ENCODE data around the gene KRT38. TPM values are rescaled to one million over a fixed set of nuclear protein-coding genes. Genes with fewer than 3 reads are reported as not detected.

Gene KRT38
- total RNA-seq, 1 donor from 2014 or later: not detected

DNA sequence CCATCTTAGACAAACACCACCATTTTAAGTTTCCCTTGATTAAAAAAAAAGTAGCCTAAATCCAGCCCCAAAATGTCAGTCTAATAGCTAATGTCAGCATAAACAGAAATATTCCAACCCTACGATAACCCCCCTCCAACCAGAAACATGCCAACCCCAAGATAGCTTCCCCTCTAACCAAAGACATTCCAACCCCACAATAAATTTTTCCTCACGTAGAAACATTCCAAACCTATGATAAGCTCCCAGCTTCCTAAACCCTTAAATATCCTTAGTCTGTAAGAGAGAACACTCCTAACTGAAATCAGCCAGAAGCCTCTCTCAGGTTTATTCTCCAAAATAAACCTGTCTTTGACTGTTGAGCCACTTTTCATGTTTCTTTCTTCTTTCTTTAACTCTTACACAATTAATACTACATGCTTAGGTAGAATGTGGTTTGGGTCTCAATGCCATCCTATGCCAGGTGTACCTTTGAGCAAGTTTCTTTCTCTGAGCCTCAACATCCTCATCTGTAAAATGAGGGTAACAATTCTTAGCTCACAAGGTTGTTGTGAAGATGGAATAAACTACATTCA is 10.5 kb upstream of the KRT38 start:
- no peaks in the 10 kb centered on the region for H3K36me3 ChIP-seq
- H3K27me3 ChIP-seq (ENCODE audit: low read depth): no peaks in the 10 kb centered on the region
- no peak overlapping the region for H3K4me3 ChIP-seq
- TF ChIP-seq, protein P1, sequence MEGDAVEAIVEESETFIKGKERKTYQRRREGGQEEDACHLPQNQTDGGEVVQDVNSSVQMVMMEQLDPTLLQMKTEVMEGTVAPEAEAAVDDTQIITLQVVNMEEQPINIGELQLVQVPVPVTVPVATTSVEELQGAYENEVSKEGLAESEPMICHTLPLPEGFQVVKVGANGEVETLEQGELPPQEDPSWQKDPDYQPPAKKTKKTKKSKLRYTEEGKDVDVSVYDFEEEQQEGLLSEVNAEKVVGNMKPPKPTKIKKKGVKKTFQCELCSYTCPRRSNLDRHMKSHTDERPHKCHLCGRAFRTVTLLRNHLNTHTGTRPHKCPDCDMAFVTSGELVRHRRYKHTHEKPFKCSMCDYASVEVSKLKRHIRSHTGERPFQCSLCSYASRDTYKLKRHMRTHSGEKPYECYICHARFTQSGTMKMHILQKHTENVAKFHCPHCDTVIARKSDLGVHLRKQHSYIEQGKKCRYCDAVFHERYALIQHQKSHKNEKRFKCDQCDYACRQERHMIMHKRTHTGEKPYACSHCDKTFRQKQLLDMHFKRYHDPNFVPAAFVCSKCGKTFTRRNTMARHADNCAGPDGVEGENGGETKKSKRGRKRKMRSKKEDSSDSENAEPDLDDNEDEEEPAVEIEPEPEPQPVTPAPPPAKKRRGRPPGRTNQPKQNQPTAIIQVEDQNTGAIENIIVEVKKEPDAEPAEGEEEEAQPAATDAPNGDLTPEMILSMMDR (IDR thresholded peaks at IDR 0.05): no peak
- intact Hi-C loops (cut with DNase I): no loop called here
- no peak overlapping the region for H3K27ac ChIP-seq
- no peak for DNase-seq
- H3K9me3 ChIP-seq: no peaks in the 10 kb centered on the region
- no peak for ATAC-seq
- no peaks in the 10 kb centered on the region for H3K4me1 ChIP-seq

DNA sequence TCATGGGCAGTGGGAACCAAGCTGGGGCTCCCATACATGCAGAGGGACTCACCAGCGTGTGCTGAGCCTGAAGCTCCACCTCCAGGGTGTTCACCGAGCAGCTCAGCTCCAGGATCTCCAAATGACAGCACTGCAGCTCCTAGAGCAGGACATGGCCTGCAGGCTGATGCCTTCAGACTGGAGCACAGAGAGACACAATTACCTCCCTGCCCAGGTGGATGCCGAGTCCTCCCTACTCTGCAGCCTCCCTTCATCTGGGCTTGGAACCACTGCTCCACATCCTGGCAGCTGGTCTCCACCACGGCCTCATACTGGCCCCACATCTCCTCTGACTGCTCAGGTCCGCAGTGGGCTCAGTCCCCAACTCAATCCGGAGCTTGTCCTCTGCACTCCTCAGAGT is 8.2 kb upstream of the KRT38 start:
- H3K4me1 ChIP-seq: no peaks in the 10 kb centered on the region
- no peak overlapping the region for H3K4me3 ChIP-seq
- no peaks in the 10 kb centered on the region for H3K36me3 ChIP-seq
- DNase-seq (no peak), ATAC-seq (no peak)
- no peaks in the 10 kb centered on the region for H3K9me3 ChIP-seq
- no peaks in the 10 kb centered on the region for H3K27me3 ChIP-seq (ENCODE audit: low read depth)
- intact Hi-C loops (cut with DNase I): no loop called here
- TF ChIP-seq, protein P1 (IDR thresholded peaks at IDR 0.05): no peak
- no peak overlapping the region for H3K27ac ChIP-seq

DNA sequence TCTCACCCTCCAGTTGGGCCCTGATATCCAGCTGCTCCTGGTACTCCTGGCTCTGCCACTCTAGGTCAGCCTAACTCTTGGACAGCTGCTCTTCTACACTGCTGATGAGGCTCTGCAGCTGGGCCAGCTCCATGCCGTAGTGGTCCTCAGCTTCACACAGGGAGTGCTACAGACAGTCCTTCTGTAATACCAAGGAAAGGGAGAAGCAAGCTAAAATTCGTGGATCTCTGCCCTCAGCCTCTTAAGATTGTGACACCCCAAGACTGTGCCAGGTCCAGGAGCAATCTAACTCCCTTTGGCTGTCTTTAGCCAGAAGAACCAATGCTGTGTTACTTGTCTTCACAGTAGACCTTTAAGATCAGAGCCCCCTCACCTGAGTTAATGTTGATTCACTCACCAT is 7.7 kb upstream of the KRT38 start:
- DNase-seq (no peak), ATAC-seq (peak in 1 of 2 donors; percentile 40)
- Histone ChIP-seq H3K36me3 (no peaks in the 10 kb centered on the region), H3K4me1 (no peaks in the 10 kb centered on the region), H3K4me3 (no peak overlapping the region), H3K9me3 (no peaks in the 10 kb centered on the region), H3K27ac (no peak overlapping the region), H3K27me3 (ENCODE audit: low read depth) (peaks cover 2% of the 10 kb centered on the region)
- intact Hi-C loops (cut with DNase I): no loop called here
- TF ChIP-seq, protein P1 (IDR thresholded peaks at IDR 0.05): no peak

DNA sequence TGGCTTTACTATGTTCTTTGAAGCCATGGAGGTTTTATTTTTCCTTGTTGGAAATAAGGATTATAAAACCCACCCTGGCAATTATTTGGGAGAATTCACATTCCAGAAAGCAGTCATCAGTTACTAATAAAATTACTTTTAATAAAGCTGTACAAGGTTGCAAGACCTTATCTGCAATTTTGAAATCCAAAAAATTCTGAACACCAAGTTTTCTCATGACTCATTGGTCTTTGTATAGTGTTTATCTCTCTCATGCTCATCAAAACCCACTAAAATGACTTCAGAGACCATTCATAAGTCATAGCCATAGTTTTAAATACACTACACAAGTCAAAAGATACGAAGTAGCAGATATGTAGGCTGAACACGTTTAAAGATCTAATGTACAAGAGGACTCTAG is 6.0 kb upstream of the KRT38 start:
- DNase-seq (no peak), ATAC-seq (no peak)
- Histone ChIP-seq H3K36me3 (no peaks in the 10 kb centered on the region), H3K4me3 (no peak overlapping the region), H3K27ac (no peak overlapping the region), H3K9me3 (no peaks in the 10 kb centered on the region), H3K4me1 (no peaks in the 10 kb centered on the region), H3K27me3 (ENCODE audit: low read depth) (peaks cover 6% of the 10 kb centered on the region)
- intact Hi-C loops (cut with DNase I): no loop called here
- TF ChIP-seq, protein P1 (IDR thresholded peaks at IDR 0.05): no peak

DNA sequence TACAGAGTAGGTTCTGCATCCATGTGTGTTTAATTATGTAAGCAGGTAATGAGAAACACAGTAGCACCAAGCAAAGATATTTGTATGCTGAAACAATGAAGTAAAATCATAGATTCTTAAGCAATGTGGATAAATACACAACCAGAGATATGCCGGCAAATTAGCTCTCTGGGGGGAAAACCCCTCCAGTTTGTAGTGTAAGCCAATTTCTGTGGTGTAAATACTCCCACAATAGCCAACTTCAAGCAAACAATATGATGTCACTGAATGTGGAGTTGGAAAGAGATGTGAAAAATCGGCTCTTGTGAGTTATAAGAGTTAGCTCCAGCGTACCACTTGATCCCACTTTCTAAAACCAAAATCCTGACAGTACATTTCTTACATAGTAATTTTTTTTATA is 3.9 kb upstream of the KRT38 start:
- no peak for DNase-seq
- TF ChIP-seq, protein P1 (IDR thresholded peaks at IDR 0.05): no peak
- no peak overlapping the region for H3K27ac ChIP-seq

More for the DNA sequence above, 3.9 kb upstream of the KRT38 start:
- intact Hi-C loops (cut with DNase I): no loop called here
- H3K36me3 ChIP-seq: no peaks in the 10 kb centered on the region
- H3K9me3 ChIP-seq: no peaks in the 10 kb centered on the region
- H3K4me3 ChIP-seq: no peak overlapping the region
- ATAC-seq: no peak
- H3K4me1 ChIP-seq: no peaks in the 10 kb centered on the region
- H3K27me3 ChIP-seq (ENCODE audit: low read depth): peaks cover 6% of the 10 kb centered on the region
